ENCODE results near the gene ART5. TPM values are rescaled to one million over a fixed set of nuclear protein-coding genes. Genes with fewer than 3 reads are reported as not detected.

The ART5 gene
- total RNA-seq, 1 experiment from 2014 or later = not detected

- H3K27me3 Mint-ChIP-seq (ENCODE audit: insufficient read depth, unreplicated experiment) = no peaks in the 10 kb centered on the region
- no TSS peak for BruUV-seq (replicated peaks)
These were observed 32.4 kb upstream of the ART5 start for GRCh38 chr11:3674189-3674588.

DNA sequence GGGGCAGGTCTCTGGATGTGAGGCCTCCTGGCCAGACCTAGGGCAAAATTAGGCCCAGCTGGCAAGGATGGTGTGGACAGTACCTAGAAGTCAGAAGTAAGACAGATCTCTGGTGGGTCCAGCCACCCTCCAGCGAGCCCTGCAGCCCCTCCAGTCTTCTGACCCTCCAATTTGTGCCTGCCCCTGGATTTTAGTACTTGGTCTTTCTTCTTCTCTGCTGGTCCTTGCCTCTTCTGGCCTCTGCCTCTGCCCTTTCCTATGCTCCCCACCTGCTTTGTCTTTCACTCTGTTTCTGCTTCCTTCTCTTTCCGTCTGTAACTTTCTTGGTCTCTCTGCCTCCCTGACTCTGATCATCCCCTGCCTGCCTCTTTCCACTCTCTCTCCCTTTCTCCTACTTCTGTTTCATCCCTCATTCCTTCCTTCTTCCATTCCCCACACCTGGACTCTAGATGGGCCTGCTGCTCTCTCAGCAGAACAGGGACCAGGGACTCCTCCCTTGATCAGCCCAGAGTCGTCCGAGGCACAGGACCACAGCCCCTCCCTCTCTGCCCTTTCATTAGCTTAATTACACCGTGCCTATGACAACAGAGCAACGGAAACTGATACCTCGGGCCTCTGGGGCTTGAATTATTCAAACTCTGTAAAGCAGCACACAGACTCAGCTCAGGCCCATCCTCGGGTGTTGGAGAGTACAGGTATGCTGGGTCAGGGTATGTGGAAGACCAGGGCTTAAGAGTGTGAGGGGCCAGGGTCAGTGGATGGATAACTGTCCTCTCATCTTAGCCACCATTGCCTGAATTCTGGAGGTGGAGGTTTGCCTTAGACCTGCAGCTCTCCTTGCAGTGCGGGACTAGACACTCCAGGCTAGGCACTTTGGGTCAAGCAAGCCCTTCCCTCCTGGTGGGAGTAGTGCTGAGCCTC lies 29.8 kb upstream of the ART5 start, which contains the start of gene CHRNA10:
TSS of gene CHRNA10 (minus strand) at position 51 of the 921 bp plus-strand sequence. CDS start 72 bp downstream, outside the sequence.
- no peaks in the 10 kb centered on the region for H3K9me3 Mint-ChIP-seq (ENCODE audit: unreplicated experiment)
- no peaks in the 10 kb centered on the region for H3K27me3 Mint-ChIP-seq (ENCODE audit: insufficient read depth, unreplicated experiment)
- no peaks in the 10 kb centered on the region for H3K4me1 Mint-ChIP-seq (ENCODE audit: insufficient read depth, unreplicated experiment)
- no TSS peak for BruUV-seq (replicated peaks)
- ChIA-PET CTCF (interaction anchor here (0.7 kb wide), 1 partner anchor 137 kb away, joined by 3 read pairs; the partner anchor contains the start of gene PGAP2), POLR2A (no interaction called here)
- no peak for DNase-seq (ENCODE audit: unreplicated experiment)
- peaks cover 68% of the 10 kb centered on the region for H3K36me3 Mint-ChIP-seq (ENCODE audit: insufficient read depth, unreplicated experiment)
- no peak within 1 kb of the TSS for H3K4me3 Mint-ChIP-seq (ENCODE audit: unreplicated experiment)
- no peak for TF ChIP-seq CTCF (IDR thresholded peaks at IDR 0.05; ENCODE audit: unreplicated experiment)
- H3K27ac Mint-ChIP-seq (ENCODE audit: low read depth, unreplicated experiment) = no peak within 1 kb of the TSS
- intact Hi-C loops (cut with micrococcal nuclease) = no loop called here

More at GRCh38 chr11:3674189-3674588, 32.4 kb upstream of the ART5 start:
- intact Hi-C loops (cut with micrococcal nuclease) = no loop called here
- Mint-ChIP-seq H3K36me3 (ENCODE audit: insufficient read depth, unreplicated experiment) (peaks cover 69% of the 10 kb centered on the region), H3K4me3 (ENCODE audit: unreplicated experiment) (no peak overlapping the region), H3K9me3 (ENCODE audit: unreplicated experiment) (no peaks in the 10 kb centered on the region), H3K27ac (ENCODE audit: low read depth, unreplicated experiment) (no peak overlapping the region), H3K4me1 (ENCODE audit: insufficient read depth, unreplicated experiment) (no peaks in the 10 kb centered on the region)
- CTCF ChIA-PET = interaction anchor here (0.5 to 1.4 kb wide), 6 partner anchors 9 to 163 kb away, joined by 3 to 6 read pairs (median 3); no protein-coding TSS in a partner anchor
- POLR2A ChIA-PET = interaction anchor here (1.2 kb wide), 1 partner anchor 36 kb away, joined by 3 read pairs; no protein-coding TSS in a partner anchor
- DNase-seq (ENCODE audit: unreplicated experiment) = peak; percentile 59
- TF ChIP-seq CTCF (IDR thresholded peaks at IDR 0.05; ENCODE audit: unreplicated experiment) = no peak

DNA sequence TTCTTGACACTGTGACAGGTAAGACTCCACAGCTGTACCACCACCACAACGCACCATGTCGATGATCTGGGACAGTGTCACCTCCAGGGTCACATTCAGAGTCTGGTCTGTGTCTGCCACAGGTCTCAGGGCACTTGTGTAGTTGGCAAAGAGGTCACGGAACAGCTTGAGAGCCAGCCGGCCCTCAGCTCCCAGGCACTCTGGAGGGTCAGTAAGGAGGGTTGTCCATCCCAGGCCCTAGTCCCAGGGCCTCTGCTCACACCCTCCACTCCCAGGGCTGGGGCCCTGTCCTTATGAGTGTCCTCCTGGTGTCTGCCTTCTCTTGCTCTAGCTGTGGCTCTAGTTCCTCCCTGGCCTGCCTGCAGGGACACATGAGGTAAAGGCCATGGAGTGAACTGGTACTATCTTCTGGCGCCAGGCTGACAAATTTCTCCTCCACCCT lies 28.0 kb upstream of the ART5 start:
- H3K4me1 Mint-ChIP-seq (ENCODE audit: insufficient read depth, unreplicated experiment) = no peaks in the 10 kb centered on the region
- DNase-seq (ENCODE audit: unreplicated experiment) = no peak
- H3K27ac Mint-ChIP-seq (ENCODE audit: low read depth, unreplicated experiment) = no peak overlapping the region
- no peak for TF ChIP-seq CTCF (IDR thresholded peaks at IDR 0.05; ENCODE audit: unreplicated experiment)
- no peak overlapping the region for H3K4me3 Mint-ChIP-seq (ENCODE audit: unreplicated experiment)
- no peaks in the 10 kb centered on the region for H3K27me3 Mint-ChIP-seq (ENCODE audit: insufficient read depth, unreplicated experiment)
- peaks cover 54% of the 10 kb centered on the region for H3K36me3 Mint-ChIP-seq (ENCODE audit: insufficient read depth, unreplicated experiment)
- intact Hi-C loops (cut with micrococcal nuclease) = no loop called here
- H3K9me3 Mint-ChIP-seq (ENCODE audit: unreplicated experiment) = no peaks in the 10 kb centered on the region
- ChIA-PET CTCF (no interaction called here), POLR2A (no interaction called here)
- no TSS peak for BruUV-seq (replicated peaks)

DNA sequence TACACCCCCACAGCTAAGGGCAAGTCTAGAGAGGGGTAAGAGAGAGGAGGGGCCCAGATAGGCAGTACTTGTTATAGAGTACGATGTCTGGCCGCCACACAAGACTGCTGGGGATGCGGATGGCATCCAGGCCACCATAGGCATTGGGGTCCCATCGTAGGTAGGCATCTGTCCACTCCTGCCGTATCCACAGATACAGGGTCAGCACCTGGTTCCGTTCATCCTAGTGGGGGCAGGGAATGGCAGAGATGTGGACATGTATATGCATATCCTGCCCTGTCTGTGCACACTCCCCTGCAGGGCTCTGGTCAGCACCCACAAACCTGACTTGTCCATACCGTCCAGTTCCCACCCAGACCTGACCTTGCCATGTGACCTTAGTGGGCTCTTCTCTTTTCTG lies 27.3 kb upstream of the ART5 start:
- ChIA-PET POLR2A (no interaction called here), CTCF (no interaction called here)
- no peak for DNase-seq (ENCODE audit: unreplicated experiment)
- no peak overlapping the region for H3K27ac Mint-ChIP-seq (ENCODE audit: low read depth, unreplicated experiment)
- TF ChIP-seq CTCF (IDR thresholded peaks at IDR 0.05; ENCODE audit: unreplicated experiment) = no peak
- no peaks in the 10 kb centered on the region for H3K27me3 Mint-ChIP-seq (ENCODE audit: insufficient read depth, unreplicated experiment)
- no peaks in the 10 kb centered on the region for H3K9me3 Mint-ChIP-seq (ENCODE audit: unreplicated experiment)
- peaks cover 48% of the 10 kb centered on the region for H3K36me3 Mint-ChIP-seq (ENCODE audit: insufficient read depth, unreplicated experiment)
- intact Hi-C loops (cut with micrococcal nuclease) = no loop called here
- no peaks in the 10 kb centered on the region for H3K4me1 Mint-ChIP-seq (ENCODE audit: insufficient read depth, unreplicated experiment)
- BruUV-seq (replicated peaks) = no TSS peak
- no peak overlapping the region for H3K4me3 Mint-ChIP-seq (ENCODE audit: unreplicated experiment)
